SK-N-SH treated with all-trans-retinoic acid at 6 μM for 48 hours (cell line): ENCODE data around the gene EIF4E.
A peak's percentile ranks its signal among the peaks of the same experiment; 100 is the strongest.
"Not testable (repeated sequence)": the region's sequence is repeated elsewhere in the genome, so short reads cannot be mapped to it uniquely, and the experiment has no call there.

Source experiments
- ATAC-seq: fragments of 200-7000 bp; cut with Tn5 transposase; 3 replicates; pipeline ENCODE4 v1.9.1; 2020; ENCODE audit warnings: mild to moderate bottlenecking, moderate library complexity
- ARNTL ChIP-seq: fragments of 450-650 bp; formaldehyde crosslinking; IDR thresholded peaks from 2 replicates; pipeline ENCODE4 v1.5.0; 2020; ENCODE audit warnings: low read depth, mild to moderate bottlenecking, moderate library complexity, borderline replicate concordance
- CREB5 ChIP-seq: fragments of 250-450 bp; sonication (Bioruptor Pico); IDR thresholded peaks from 2 replicates; pipeline ENCODE4 v1.5.1; 2020; ENCODE audit warnings: low read depth, mild to moderate bottlenecking, moderate library complexity
- CSDC2 ChIP-seq: fragments of 250-450 bp; sonication (Bioruptor Pico); IDR thresholded peaks from 2 replicates; pipeline ENCODE4 v1.5.0; 2020; ENCODE audit warnings: mild to moderate bottlenecking, moderate library complexity
- CSRNP3 ChIP-seq: fragments of 250-450 bp; sonication (Bioruptor Pico); IDR thresholded peaks from 2 replicates; pipeline ENCODE4 v1.5.1; 2021; ENCODE audit warnings: mild to moderate bottlenecking, moderate library complexity
- ESRRG ChIP-seq: fragments of 250-450 bp; sonication (Bioruptor Pico); IDR thresholded peaks from 2 replicates; pipeline ENCODE4 v1.6.1; 2021; ENCODE audit warnings: mild to moderate bottlenecking
- GLIS3 ChIP-seq: fragments of 250-450 bp; sonication (Bioruptor Pico); IDR thresholded peaks from 2 replicates; pipeline ENCODE4 v1.5.0; 2020; ENCODE audit warnings: mild to moderate bottlenecking, moderate library complexity
- ISL1 ChIP-seq: fragments of 250-450 bp; sonication (Bioruptor Pico); IDR thresholded peaks from 2 replicates; pipeline ENCODE4 v2.1.2; 2022; ENCODE audit warnings: mild to moderate bottlenecking, moderate library complexity
- OSR1 ChIP-seq: fragments of 250-450 bp; sonication (Bioruptor Pico); IDR thresholded peaks from 2 replicates; pipeline ENCODE4 v1.8.0; 2022; ENCODE audit warnings: moderate library complexity, mild to moderate bottlenecking, inconsistent platforms
- PATZ1 ChIP-seq: fragments of 250-450 bp; sonication (Bioruptor Pico); IDR thresholded peaks from 2 replicates; pipeline ENCODE4 v1.8.0; 2020; ENCODE audit warnings: mild to moderate bottlenecking, moderate library complexity, borderline replicate concordance
- POU6F1 ChIP-seq: fragments of 250-450 bp; sonication (Bioruptor Pico); IDR thresholded peaks from 2 replicates; pipeline ENCODE4 v1.8.0; 2021; ENCODE audit warnings: low read depth, mild to moderate bottlenecking, moderate library complexity, borderline replicate concordance
- PPARA ChIP-seq: fragments of 250-450 bp; sonication (Bioruptor Pico); IDR thresholded peaks from 2 replicates; pipeline ENCODE4 v1.5.0; 2020; ENCODE audit warnings: mild to moderate bottlenecking, borderline replicate concordance
- RARB ChIP-seq: fragments of 250-450 bp; sonication (Bioruptor Pico); IDR thresholded peaks from 2 replicates; pipeline ENCODE4 v1.8.0; 2021; ENCODE audit warnings: mild to moderate bottlenecking, moderate library complexity
- SNAI2 ChIP-seq: fragments of 250-450 bp; sonication (Bioruptor Pico); IDR thresholded peaks from 2 replicates; pipeline ENCODE4 v1.5.0; 2020; ENCODE audit warnings: mild to moderate bottlenecking, moderate library complexity
- TCF4 ChIP-seq: fragments of 250-450 bp; sonication (Bioruptor Pico); IDR thresholded peaks from 2 replicates; pipeline ENCODE4 v1.8.0; 2021; ENCODE audit warnings: mild to moderate bottlenecking, moderate library complexity, borderline replicate concordance
- TSHZ2 ChIP-seq: fragments of 250-450 bp; sonication (Bioruptor Pico); IDR thresholded peaks from 2 replicates; pipeline ENCODE4 v1.5.0; 2020; ENCODE audit warnings: mild to moderate bottlenecking, moderate library complexity
- ZC3H10 ChIP-seq: fragments of 250-450 bp; sonication (Bioruptor Pico); IDR thresholded peaks from 2 replicates; pipeline ENCODE4 v1.5.1; 2021; ENCODE audit warnings: mild to moderate bottlenecking, moderate library complexity
- ZFP30 ChIP-seq: fragments of 450-650 bp; formaldehyde crosslinking; IDR thresholded peaks from 2 replicates; pipeline ENCODE4 v1.5.0; 2022; ENCODE audit warnings: mild to moderate bottlenecking, moderate library complexity

EIF4E gene

GRCh38 chr4:98930311-98930865 is 1.5 kb upstream of the EIF4E start (continued):
- no peak for TF ChIP-seq ESRRG
- TF ChIP-seq, all 23 proteins: peak for 0

- TF ChIP-seq CSDC2 (CRISPR knock-in tag) (no peak), ZFP30 (CRISPR knock-in tag) (no peak), OSR1 (CRISPR knock-in tag) (no peak), GLIS3 (CRISPR knock-in tag) (no peak), ZC3H10 (CRISPR knock-in tag) (no peak), ISL1 (CRISPR knock-in tag) (0 out of 2 replicates have a peak, but pooled peaks have one; percentile 18), CSRNP3 (CRISPR knock-in tag) (0 out of 2 replicates have a peak, but pooled peaks have one; percentile 9)
- ATAC-seq = peak; percentile 66
Measured at GRCh38 chr4:98929341-98930267, 671 bp upstream of the EIF4E start.

- no peak for TF ChIP-seq TSHZ2 (CRISPR knock-in tag)
- no peak for TF ChIP-seq CREB5 (CRISPR knock-in tag)
- TF ChIP-seq OSR1 (CRISPR knock-in tag) = no peak
- TF ChIP-seq SNAI2 (CRISPR knock-in tag) = no peak
- TF ChIP-seq ARNTL (CRISPR knock-in tag) = no peak
- no peak for TF ChIP-seq CSRNP3 (CRISPR knock-in tag)
- no peak for TF ChIP-seq ESRRG
- TF ChIP-seq PPARA (CRISPR knock-in tag) = no peak
- peak; percentile 81 for ATAC-seq
Measured at GRCh38 chr4:98928131-98928504, 815 bp downstream of the EIF4E start.

- ATAC-seq = not testable (repeated sequence)
Measured at GRCh38 chr4:98926257-98926656, 2.7 kb downstream of the EIF4E start.

- ATAC-seq = no peak
- no peak for TF ChIP-seq CSRNP3 (CRISPR knock-in tag)
- no peak for TF ChIP-seq OSR1 (CRISPR knock-in tag)
- TF ChIP-seq TCF4 (CRISPR knock-in tag) = no peak
- TF ChIP-seq PATZ1 (CRISPR knock-in tag) = no peak
- no peak for TF ChIP-seq ISL1 (CRISPR knock-in tag)
- TF ChIP-seq SNAI2 (CRISPR knock-in tag) = no peak
- no peak for TF ChIP-seq CREB5 (CRISPR knock-in tag)
- TF ChIP-seq POU6F1 = no peak
- no peak for TF ChIP-seq RARB
- TF ChIP-seq PPARA (CRISPR knock-in tag) = no peak
- no peak for TF ChIP-seq ZFP30 (CRISPR knock-in tag)
- no peak for TF ChIP-seq ESRRG
Measured at GRCh38 chr4:98921292-98921691, 7.6 kb downstream of the EIF4E start.
